GM23338 (cell line): ENCODE results near the gene SLC26A5. TPM values are rescaled to one million over a fixed set of nuclear protein-coding genes. Genes with fewer than 3 reads are reported as not detected.

Experiments used
- ATAC-seq: fragments of 200-7000 bp; cut with Tn5 transposase; 3 replicates; pipeline ENCODE4 v1.9.1; 2020
- DNase-seq: peaks from one replicate; pipeline ENCODE4 v3.0.0-alpha.2; 2015; ENCODE audit warnings: low spot score
- H2AFZ ChIP-seq: fragments of 200-600 bp; sonication (generic); 2 replicates; pipeline ENCODE4 v1.8.0; 2016; ENCODE audit warnings: antibody characterized with exemption, mild to moderate bottlenecking, moderate library complexity
- H3F3A ChIP-seq: fragments of 200-600 bp; sonication (generic); replicated peaks from 2 replicates; pipeline ENCODE4 v1.8.0; 2017; ENCODE audit warnings: antibody characterized with exemption, mixed run types, low read depth
- H3K27ac ChIP-seq: fragments of 200-600 bp; sonication (generic); 2 replicates; pipeline ENCODE4 v1.6.1; 2016; ENCODE audit warnings: low read depth
- H3K27me3 ChIP-seq: fragments of 200-600 bp; sonication (generic); 2 replicates; pipeline ENCODE4 v1.8.0; 2016; ENCODE audit warnings: mild to moderate bottlenecking, mixed run types, moderate library complexity; ENCODE audit not compliant: insufficient read depth
- H3K36me3 ChIP-seq: fragments of 200-600 bp; sonication (generic); 2 replicates; pipeline ENCODE4 v1.8.0; 2016; ENCODE audit warnings: mild to moderate bottlenecking; ENCODE audit not compliant: insufficient read depth
- H3K4me1 ChIP-seq: fragments of 200-600 bp; sonication (generic); 2 replicates; pipeline ENCODE4 v1.8.0; 2016; ENCODE audit warnings: mild to moderate bottlenecking, moderate library complexity; ENCODE audit not compliant: insufficient read depth
- H3K4me2 ChIP-seq: fragments of 200-600 bp; sonication (generic); 2 replicates; pipeline ENCODE4 v1.7.1; 2017; ENCODE audit warnings: mixed run types
- H3K4me3 ChIP-seq: fragments of 200-600 bp; sonication (generic); 2 replicates; pipeline ENCODE4 v1.6.1; 2016; ENCODE audit warnings: mixed run types
- H3K79me2 ChIP-seq: fragments of 200-600 bp; sonication (generic); replicated peaks from 2 replicates; pipeline ENCODE4 v1.8.0; 2017; ENCODE audit warnings: mild to moderate bottlenecking; ENCODE audit not compliant: insufficient read depth
- H3K9me2 ChIP-seq: fragments of 200-600 bp; sonication (generic); 2 replicates; pipeline ENCODE4 v1.8.0; 2017; ENCODE audit not compliant: insufficient read depth
- H4K20me1 ChIP-seq: fragments of 200-600 bp; sonication (generic); replicated peaks from 2 replicates; pipeline ENCODE4 v1.8.0; 2017; ENCODE audit warnings: mild to moderate bottlenecking; ENCODE audit not compliant: insufficient read depth
- H3K27ac Mint-ChIP-seq: 2 replicates; pipeline ENCODE4 v1.8.0; 2020; ENCODE audit warnings: inconsistent platforms, mild to moderate bottlenecking, moderate library complexity, mixed read lengths
- H3K27me3 Mint-ChIP-seq: 3 replicates; pipeline ENCODE4 v1.8.0; 2022; ENCODE audit warnings: low read depth, mild to moderate bottlenecking, moderate library complexity, mixed read lengths, inconsistent platforms; ENCODE audit not compliant: insufficient read depth, poor library complexity
- H3K36me3 Mint-ChIP-seq: 3 replicates; pipeline ENCODE4 v1.8.0; 2021; ENCODE audit warnings: low read depth, mild to moderate bottlenecking, inconsistent platforms, moderate library complexity, mixed read lengths
- H3K4me1 Mint-ChIP-seq: 3 replicates; pipeline ENCODE4 v1.8.0; 2020; ENCODE audit warnings: mild to moderate bottlenecking, inconsistent platforms, mixed read lengths
- H3K4me3 Mint-ChIP-seq: 3 replicates; pipeline ENCODE4 v1.8.0; 2021; ENCODE audit warnings: moderate library complexity, mild to moderate bottlenecking, inconsistent platforms, mixed read lengths
- H3K9me3 Mint-ChIP-seq: 3 replicates; pipeline ENCODE4 v1.8.0; 2020; ENCODE audit warnings: moderate library complexity, mild to moderate bottlenecking, inconsistent platforms, mixed read lengths
- CREB1 ChIP-seq: fragments of 250-450 bp; sonication (Bioruptor Pico); IDR thresholded peaks from 2 replicates; pipeline ENCODE4 v1.5.0; 2020; ENCODE audit warnings: low read depth, mild to moderate bottlenecking, moderate library complexity
- ETS1 ChIP-seq: IDR thresholded peaks from 2 replicates; pipeline ENCODE4 v1.6.1; 2016; ENCODE audit warnings: antibody characterized with exemption
- EZH2phosphoT487 ChIP-seq: fragments of 200-600 bp; sonication (generic); IDR thresholded peaks from one replicate; pipeline ENCODE4 v1.8.1; 2018; ENCODE audit warnings: antibody characterized with exemption; ENCODE audit not compliant: unreplicated experiment
- JUNB ChIP-seq: IDR thresholded peaks from one replicate; pipeline ENCODE4 v1.6.1; 2016; ENCODE audit warnings: antibody characterized with exemption; ENCODE audit not compliant: unreplicated experiment
- NANOG ChIP-seq: IDR thresholded peaks from 2 replicates; pipeline ENCODE4 v1.6.1; 2016; ENCODE audit warnings: antibody characterized with exemption, borderline replicate concordance
- POLR2AphosphoS5 ChIP-seq: IDR thresholded peaks from 2 replicates; pipeline ENCODE4 v1.6.1; 2016; ENCODE audit warnings: antibody characterized with exemption, low read depth
- REST ChIP-seq: IDR thresholded peaks from one replicate; pipeline ENCODE4 v1.6.1; 2018; ENCODE audit warnings: antibody characterized with exemption; ENCODE audit not compliant: unreplicated experiment
- STAT1 ChIP-seq: IDR thresholded peaks from one replicate; pipeline ENCODE4 v1.6.1; 2016; ENCODE audit warnings: antibody characterized with exemption; ENCODE audit not compliant: unreplicated experiment
- ZNF114 ChIP-seq: fragments of 250-450 bp; sonication (Bioruptor Pico); IDR thresholded peaks from 2 replicates; pipeline ENCODE4 v1.5.0; 2020; ENCODE audit warnings: mild to moderate bottlenecking, moderate library complexity
- polyA plus RNA-seq: library from polyadenylated mRNA; unstranded; fragments of >200 nt; fragmentation: Nextera tagmentation; extraction: Ambion mirVana; gene quantifications from 2 replicates; pipeline ENCODE4 v1.2.1, GENCODE V29; 2016
- total RNA-seq: library from RNA; depleted of rRNA; stranded (reverse); fragments of >200 nt; shearing (Covaris generic); gene quantifications from 2 replicates; pipeline ENCODE4 v1.2.3, GENCODE V29; 2014

The SLC26A5 gene
- total and polyA plus RNA-seq, 2 experiments from 2014 or later, result 0.49 to 1.0 TPM

- H3K36me3 ChIP-seq, result no peaks in the 10 kb centered on the region
- no peaks in the 10 kb centered on the region for H3K27me3 ChIP-seq
- no peak overlapping the region for H3K4me3 ChIP-seq
- no peak overlapping the region for H3K4me3 Mint-ChIP-seq
- TF ChIP-seq EZH2phosphoT487, result no peak
- H2AFZ ChIP-seq, result no peak overlapping the region
- H3K9me2 ChIP-seq, result no peaks in the 10 kb centered on the region
- H3K27me3 Mint-ChIP-seq, result peaks cover 1% of the 10 kb centered on the region
- H3K4me1 Mint-ChIP-seq, result no peaks in the 10 kb centered on the region
- H3K4me2 ChIP-seq, result no peak overlapping the region
- H3K36me3 Mint-ChIP-seq, result no peaks in the 10 kb centered on the region
- no peaks in the 10 kb centered on the region for H3K4me1 ChIP-seq
- no peaks in the 10 kb centered on the region for H4K20me1 ChIP-seq
- peaks cover 10% of the 10 kb centered on the region; the same call in 2 of the 3 replicates for H3K9me3 Mint-ChIP-seq
- H3K79me2 ChIP-seq, result no peaks in the 10 kb centered on the region
- H3K27ac Mint-ChIP-seq, result no peak overlapping the region
- no peak for DNase-seq
- H3F3A ChIP-seq, result no peaks in the 10 kb centered on the region
- no peak for ATAC-seq
- H3K27ac ChIP-seq, result no peak overlapping the region
These were observed 47.4 kb downstream of the SLC26A5 start for GRCh38 chr7:103398483-103399127.

GRCh38 chr7:103396471-103396870 lies 49.5 kb downstream of the SLC26A5 start:
- Histone ChIP-seq H3K79me2 (no peaks in the 10 kb centered on the region), H3K4me1 (no peaks in the 10 kb centered on the region), H3K36me3 (no peaks in the 10 kb centered on the region), H3K4me3 (no peak overlapping the region), H3K4me2 (no peak overlapping the region), H2AFZ (no peak overlapping the region), H3K27ac (no peak overlapping the region), H3F3A (no peaks in the 10 kb centered on the region), H3K9me2 (no peaks in the 10 kb centered on the region), H3K27me3 (no peaks in the 10 kb centered on the region), H4K20me1 (no peaks in the 10 kb centered on the region)
- Mint-ChIP-seq H3K36me3 (no peaks in the 10 kb centered on the region), H3K4me1 (no peaks in the 10 kb centered on the region), H3K9me3 (peaks cover 10% of the 10 kb centered on the region; the same call in 2 of the 3 replicates), H3K27ac (no peak overlapping the region), H3K4me3 (no peak overlapping the region), H3K27me3 (peaks cover 1% of the 10 kb centered on the region)
- TF ChIP-seq REST, result no peak
- TF ChIP-seq POLR2AphosphoS5, result no peak
- TF ChIP-seq JUNB, result no peak
- TF ChIP-seq STAT1, result no peak
- no peak for DNase-seq
- no peak for ATAC-seq

- no peak overlapping the region for H3K4me3 ChIP-seq
- Mint-ChIP-seq H3K36me3 (no peaks in the 10 kb centered on the region), H3K9me3 (peaks cover 4% of the 10 kb centered on the region; the same call in 2 of the 3 replicates), H3K4me1 (no peaks in the 10 kb centered on the region), H3K27me3 (no peaks in the 10 kb centered on the region), H3K4me3 (no peak overlapping the region), H3K27ac (no peak overlapping the region)
- no peaks in the 10 kb centered on the region for H3F3A ChIP-seq
- H3K79me2 ChIP-seq, result no peaks in the 10 kb centered on the region
- no peaks in the 10 kb centered on the region for H4K20me1 ChIP-seq
- ATAC-seq (no peak), DNase-seq (no peak)
- H3K27me3 ChIP-seq, result no peaks in the 10 kb centered on the region
- TF ChIP-seq NANOG (no peak), CREB1 (CRISPR knock-in tag) (no peak), POLR2AphosphoS5 (no peak), ETS1 (no peak), ZNF114 (CRISPR knock-in tag) (no peak)
- H3K4me1 ChIP-seq, result no peaks in the 10 kb centered on the region
- no peak overlapping the region for H3K27ac ChIP-seq
- peaks cover 4% of the 10 kb centered on the region; the same call in 1 of the 2 replicates for H3K9me2 ChIP-seq
- no peaks in the 10 kb centered on the region for H3K36me3 ChIP-seq
- H3K4me2 ChIP-seq, result no peak overlapping the region
- no peak overlapping the region for H2AFZ ChIP-seq
These were observed 50.9 kb downstream of the SLC26A5 start for GRCh38 chr7:103395071-103395470.
